ENCODE data around the gene HDAC11. TPM values are rescaled to one million over a fixed set of nuclear protein-coding genes. Genes with fewer than 3 reads are reported as not detected.

HDAC11 gene
- total and polyA plus RNA-seq, 2 of the 13 experiments (the other 11 are each of a cell fraction or from before 2014, with no cell fraction given), result 13.7 to 33.1 TPM

DNA sequence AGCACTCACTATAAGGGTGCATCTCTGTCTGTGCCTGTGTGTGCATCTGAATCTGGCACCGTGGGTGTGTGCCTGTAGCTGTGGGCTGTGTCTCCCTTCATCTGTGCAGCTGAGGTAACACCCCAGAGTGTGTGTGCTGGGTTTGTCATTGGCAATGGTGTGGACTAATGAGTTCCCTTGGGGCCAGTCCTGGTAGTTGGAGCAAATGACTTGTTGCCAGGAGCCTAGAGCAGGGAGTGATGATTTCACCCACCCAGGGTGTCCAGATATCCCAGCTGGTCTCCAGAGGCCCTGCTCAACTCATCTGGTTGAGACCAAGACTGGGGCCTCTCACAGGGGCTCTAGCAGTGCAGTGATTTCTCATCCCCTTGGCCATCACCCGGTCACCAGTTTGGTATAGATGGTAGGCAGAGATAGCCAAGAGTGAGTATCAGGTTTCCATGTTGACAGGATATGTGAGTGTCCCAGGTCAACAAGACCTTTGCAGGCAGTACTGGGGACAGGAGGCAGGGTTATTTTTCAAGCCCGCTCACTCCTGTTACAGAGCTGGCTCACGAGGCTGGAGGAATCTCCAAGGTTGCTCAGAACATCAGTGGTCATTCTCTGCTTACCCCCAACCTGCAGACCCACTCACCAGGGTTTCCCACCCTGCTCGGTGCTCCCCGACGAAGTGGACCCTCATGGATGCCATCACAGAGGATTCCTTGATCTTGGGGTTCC lies 4.1 kb upstream of the HDAC11 start (continued):
- TF ChIP-seq, protein P1, sequence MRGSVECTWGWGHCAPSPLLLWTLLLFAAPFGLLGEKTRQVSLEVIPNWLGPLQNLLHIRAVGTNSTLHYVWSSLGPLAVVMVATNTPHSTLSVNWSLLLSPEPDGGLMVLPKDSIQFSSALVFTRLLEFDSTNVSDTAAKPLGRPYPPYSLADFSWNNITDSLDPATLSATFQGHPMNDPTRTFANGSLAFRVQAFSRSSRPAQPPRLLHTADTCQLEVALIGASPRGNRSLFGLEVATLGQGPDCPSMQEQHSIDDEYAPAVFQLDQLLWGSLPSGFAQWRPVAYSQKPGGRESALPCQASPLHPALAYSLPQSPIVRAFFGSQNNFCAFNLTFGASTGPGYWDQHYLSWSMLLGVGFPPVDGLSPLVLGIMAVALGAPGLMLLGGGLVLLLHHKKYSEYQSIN (CRISPR knock-in tag; IDR thresholded peaks at IDR 0.05; ENCODE audit: borderline replicate concordance), result no peak
- TF ChIP-seq SPEN (CRISPR knock-in tag; IDR thresholded peaks at IDR 0.05; ENCODE audit: low read depth) (peak; percentile 63; the same call in 1 of the 2 replicates), ZNF225 (CRISPR knock-in tag; IDR thresholded peaks at IDR 0.05) (no peak), MTA3 (CRISPR knock-in tag; IDR thresholded peaks at IDR 0.05) (no peak), NR2F6 (IDR thresholded peaks at IDR 0.05) (peak; percentile 69), NR2F6 (CRISPR knock-in tag; IDR thresholded peaks at IDR 0.05) (peak; percentile 88), ZNF644 (CRISPR knock-in tag; IDR thresholded peaks at IDR 0.05; ENCODE audit: low read depth) (peak; percentile 99), MTF1 (CRISPR knock-in tag; IDR thresholded peaks at IDR 0.05) (no peak), XRCC5 (optimal IDR thresholded peaks at IDR 0.05; ENCODE audit: low read length) (no peak), ZNF501 (CRISPR knock-in tag; IDR thresholded peaks at IDR 0.05) (peak; percentile 53), FOXC1 (CRISPR knock-in tag; IDR thresholded peaks at IDR 0.05; ENCODE audit: borderline replicate concordance) (peak; percentile 20; the same call in 1 of the 2 replicates), ZNF607 (CRISPR knock-in tag; IDR thresholded peaks at IDR 0.05; ENCODE audit: borderline replicate concordance) (peak; percentile 19; the same call in 1 of the 2 replicates), TBX3 (IDR thresholded peaks at IDR 0.05; ENCODE audit: borderline replicate concordance) (peak; percentile 30; the same call in 1 of the 2 replicates)
- TF ChIP-seq, protein P2, sequence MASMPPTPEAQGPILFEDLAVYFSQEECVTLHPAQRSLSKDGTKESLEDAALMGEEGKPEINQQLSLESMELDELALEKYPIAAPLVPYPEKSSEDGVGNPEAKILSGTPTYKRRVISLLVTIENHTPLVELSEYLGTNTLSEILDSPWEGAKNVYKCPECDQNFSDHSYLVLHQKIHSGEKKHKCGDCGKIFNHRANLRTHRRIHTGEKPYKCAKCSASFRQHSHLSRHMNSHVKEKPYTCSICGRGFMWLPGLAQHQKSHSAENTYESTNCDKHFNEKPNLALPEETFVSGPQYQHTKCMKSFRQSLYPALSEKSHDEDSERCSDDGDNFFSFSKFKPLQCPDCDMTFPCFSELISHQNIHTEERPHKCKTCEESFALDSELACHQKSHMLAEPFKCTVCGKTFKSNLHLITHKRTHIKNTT (CRISPR knock-in tag; IDR thresholded peaks at IDR 0.05), result no peak
- TF ChIP-seq, protein P3, sequence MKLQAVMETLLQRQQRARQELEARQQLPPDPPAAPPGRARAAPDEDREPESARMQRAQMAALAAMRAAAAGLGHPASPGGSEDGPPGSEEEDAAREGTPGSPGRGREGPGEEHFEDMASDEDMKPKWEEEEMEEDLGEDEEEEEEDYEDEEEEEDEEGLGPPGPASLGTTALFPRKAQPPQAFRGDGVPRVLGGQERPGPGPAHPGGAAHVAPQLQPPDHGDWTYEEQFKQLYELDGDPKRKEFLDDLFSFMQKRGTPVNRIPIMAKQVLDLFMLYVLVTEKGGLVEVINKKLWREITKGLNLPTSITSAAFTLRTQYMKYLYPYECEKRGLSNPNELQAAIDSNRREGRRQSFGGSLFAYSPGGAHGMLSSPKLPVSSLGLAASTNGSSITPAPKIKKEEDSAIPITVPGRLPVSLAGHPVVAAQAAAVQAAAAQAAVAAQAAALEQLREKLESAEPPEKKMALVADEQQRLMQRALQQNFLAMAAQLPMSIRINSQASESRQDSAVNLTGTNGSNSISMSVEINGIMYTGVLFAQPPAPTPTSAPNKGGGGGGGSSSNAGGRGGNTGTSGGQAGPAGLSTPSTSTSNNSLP (IDR thresholded peaks at IDR 0.05; ENCODE audit: low read depth, low read length), result 0 out of 2 replicates have a peak, but pooled peaks have one; percentile 47
- TF ChIP-seq, protein P4, sequence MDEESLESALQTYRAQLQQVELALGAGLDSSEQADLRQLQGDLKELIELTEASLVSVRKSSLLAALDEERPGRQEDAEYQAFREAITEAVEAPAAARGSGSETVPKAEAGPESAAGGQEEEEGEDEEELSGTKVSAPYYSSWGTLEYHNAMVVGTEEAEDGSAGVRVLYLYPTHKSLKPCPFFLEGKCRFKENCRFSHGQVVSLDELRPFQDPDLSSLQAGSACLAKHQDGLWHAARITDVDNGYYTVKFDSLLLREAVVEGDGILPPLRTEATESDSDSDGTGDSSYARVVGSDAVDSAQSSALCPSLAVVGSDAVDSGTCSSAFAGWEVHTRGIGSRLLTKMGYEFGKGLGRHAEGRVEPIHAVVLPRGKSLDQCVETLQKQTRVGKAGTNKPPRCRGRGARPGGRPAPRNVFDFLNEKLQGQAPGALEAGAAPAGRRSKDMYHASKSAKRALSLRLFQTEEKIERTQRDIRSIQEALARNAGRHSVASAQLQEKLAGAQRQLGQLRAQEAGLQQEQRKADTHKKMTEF (CRISPR knock-in tag; IDR thresholded peaks at IDR 0.05), result peak; percentile 55
- TF ChIP-seq, protein P5, sequence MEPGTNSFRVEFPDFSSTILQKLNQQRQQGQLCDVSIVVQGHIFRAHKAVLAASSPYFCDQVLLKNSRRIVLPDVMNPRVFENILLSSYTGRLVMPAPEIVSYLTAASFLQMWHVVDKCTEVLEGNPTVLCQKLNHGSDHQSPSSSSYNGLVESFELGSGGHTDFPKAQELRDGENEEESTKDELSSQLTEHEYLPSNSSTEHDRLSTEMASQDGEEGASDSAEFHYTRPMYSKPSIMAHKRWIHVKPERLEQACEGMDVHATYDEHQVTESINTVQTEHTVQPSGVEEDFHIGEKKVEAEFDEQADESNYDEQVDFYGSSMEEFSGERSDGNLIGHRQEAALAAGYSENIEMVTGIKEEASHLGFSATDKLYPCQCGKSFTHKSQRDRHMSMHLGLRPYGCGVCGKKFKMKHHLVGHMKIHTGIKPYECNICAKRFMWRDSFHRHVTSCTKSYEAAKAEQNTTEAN (CRISPR knock-in tag; conservative IDR thresholded peaks at IDR 0.05), result 0 out of 2 replicates have a peak, but pooled peaks have one; percentile 74
- TF ChIP-seq, protein P6, sequence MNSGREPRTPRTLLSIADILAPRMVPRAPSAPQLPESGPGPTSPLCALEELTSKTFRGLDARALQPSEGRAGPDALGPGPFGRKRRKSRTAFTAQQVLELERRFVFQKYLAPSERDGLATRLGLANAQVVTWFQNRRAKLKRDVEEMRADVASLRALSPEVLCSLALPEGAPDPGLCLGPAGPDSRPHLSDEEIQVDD (CRISPR knock-in tag; IDR thresholded peaks at IDR 0.05; ENCODE audit: borderline replicate concordance), result no peak

All from HepG2 (cell line).